ENCODE measurements around the gene ZCCHC13.
"Not testable (repeated sequence)": the region's sequence is repeated elsewhere in the genome, so short reads cannot be mapped to it uniquely, and the experiment has no call there.

Gene ZCCHC13

GRCh38 chrX:74304016-74304415 lies at the start of gene ZCCHC13:
ZCCHC13 (plus strand) TSS chrX:74304180; CDS start chrX:74304267, 87 bp downstream.
- Mint-ChIP-seq H3K4me3 (no peak within 1 kb of the TSS), H3K4me1 (no peaks in the 10 kb centered on the region), H3K27ac (no peak within 1 kb of the TSS), H3K27me3 (no peaks in the 10 kb centered on the region), H3K36me3 (no peaks in the 10 kb centered on the region), H3K9me3 (no peaks in the 10 kb centered on the region)
- no peak for ATAC-seq

- not testable (repeated sequence) for H3K27ac Mint-ChIP-seq, H3K27me3 Mint-ChIP-seq, H3K9me3 Mint-ChIP-seq, H3K4me1 Mint-ChIP-seq, H3K4me3 Mint-ChIP-seq, ATAC-seq
- H3K36me3 Mint-ChIP-seq = peaks cover 44% of the 10 kb centered on the region
These were observed 45.9 kb upstream of the ZCCHC13 start for GRCh38 chrX:74258111-74258510.

- ATAC-seq = no peak
- Mint-ChIP-seq H3K4me3 (no peak overlapping the region), H3K4me1 (no peaks in the 10 kb centered on the region), H3K36me3 (peaks cover 29% of the 10 kb centered on the region), H3K9me3 (no peaks in the 10 kb centered on the region), H3K27ac (no peak overlapping the region), H3K27me3 (no peaks in the 10 kb centered on the region)
These were observed 44.0 kb upstream of the ZCCHC13 start for GRCh38 chrX:74259885-74260491.

GRCh38 chrX:74262452-74263209 lies 41.3 kb upstream of the ZCCHC13 start:
- Mint-ChIP-seq H3K9me3 (no peaks in the 10 kb centered on the region), H3K36me3 (peaks cover 17% of the 10 kb centered on the region), H3K4me1 (no peaks in the 10 kb centered on the region), H3K27ac (no peak overlapping the region), H3K27me3 (no peaks in the 10 kb centered on the region), H3K4me3 (no peak overlapping the region)
- ATAC-seq = no peak

- Mint-ChIP-seq H3K9me3 (no peaks in the 10 kb centered on the region), H3K27me3 (no peaks in the 10 kb centered on the region), H3K4me3 (no peak overlapping the region), H3K27ac (no peak overlapping the region), H3K4me1 (no peaks in the 10 kb centered on the region), H3K36me3 (peaks cover 30% of the 10 kb centered on the region)
- ATAC-seq = no peak
These were observed 33.6 kb upstream of the ZCCHC13 start for GRCh38 chrX:74270393-74270792.

GRCh38 chrX:74272230-74272629 lies 31.8 kb upstream of the ZCCHC13 start:
- Mint-ChIP-seq H3K9me3 (no peaks in the 10 kb centered on the region), H3K27ac (no peak overlapping the region), H3K36me3 (peaks cover 37% of the 10 kb centered on the region), H3K27me3 (no peaks in the 10 kb centered on the region), H3K4me1 (no peaks in the 10 kb centered on the region), H3K4me3 (no peak overlapping the region)
- no peak for ATAC-seq

- Mint-ChIP-seq H3K27ac (no peak overlapping the region), H3K4me3 (no peak overlapping the region), H3K27me3 (no peaks in the 10 kb centered on the region), H3K9me3 (no peaks in the 10 kb centered on the region), H3K36me3 (peaks cover 41% of the 10 kb centered on the region), H3K4me1 (no peaks in the 10 kb centered on the region)
- no peak for ATAC-seq
These were observed 29.5 kb upstream of the ZCCHC13 start for GRCh38 chrX:74274516-74274915.

- no peak overlapping the region for H3K4me3 Mint-ChIP-seq
- no peaks in the 10 kb centered on the region for H3K9me3 Mint-ChIP-seq
- no peak for ATAC-seq
- no peaks in the 10 kb centered on the region for H3K27me3 Mint-ChIP-seq
- peaks cover 23% of the 10 kb centered on the region for H3K36me3 Mint-ChIP-seq
- no peak overlapping the region for H3K27ac Mint-ChIP-seq
- H3K4me1 Mint-ChIP-seq = no peaks in the 10 kb centered on the region
These were observed 26.7 kb upstream of the ZCCHC13 start for GRCh38 chrX:74277320-74277719.

GRCh38 chrX:74277846-74278245 lies 26.1 kb upstream of the ZCCHC13 start:
- H3K4me1 Mint-ChIP-seq = no peaks in the 10 kb centered on the region
- no peak for ATAC-seq
- no peaks in the 10 kb centered on the region for H3K9me3 Mint-ChIP-seq
- H3K36me3 Mint-ChIP-seq = peaks cover 23% of the 10 kb centered on the region
- no peak overlapping the region for H3K27ac Mint-ChIP-seq
- no peak overlapping the region for H3K4me3 Mint-ChIP-seq
- no peaks in the 10 kb centered on the region for H3K27me3 Mint-ChIP-seq

GRCh38 chrX:74280759-74281158 lies 23.2 kb upstream of the ZCCHC13 start:
- Mint-ChIP-seq H3K9me3 (no peaks in the 10 kb centered on the region), H3K4me3 (no peak overlapping the region), H3K27ac (no peak overlapping the region), H3K27me3 (no peaks in the 10 kb centered on the region), H3K36me3 (peaks cover 23% of the 10 kb centered on the region), H3K4me1 (no peaks in the 10 kb centered on the region)
- ATAC-seq = peak; percentile 69

GRCh38 chrX:74284391-74284952 lies 19.5 kb upstream of the ZCCHC13 start:
- H3K4me1 Mint-ChIP-seq = peaks cover 9% of the 10 kb centered on the region
- H3K27me3 Mint-ChIP-seq = no peaks in the 10 kb centered on the region
- peaks cover 9% of the 10 kb centered on the region for H3K36me3 Mint-ChIP-seq
- H3K9me3 Mint-ChIP-seq = no peaks in the 10 kb centered on the region
- H3K27ac Mint-ChIP-seq = no peak overlapping the region
- H3K4me3 Mint-ChIP-seq = no peak overlapping the region
- no peak for ATAC-seq

GRCh38 chrX:74286950-74287740 lies 16.8 kb upstream of the ZCCHC13 start:
- H3K4me3 Mint-ChIP-seq = no peak overlapping the region
- no peaks in the 10 kb centered on the region for H3K27me3 Mint-ChIP-seq
- no peak overlapping the region for H3K27ac Mint-ChIP-seq
- no peak for ATAC-seq
- H3K36me3 Mint-ChIP-seq = peaks cover 5% of the 10 kb centered on the region
- H3K9me3 Mint-ChIP-seq = no peaks in the 10 kb centered on the region
- peaks cover 9% of the 10 kb centered on the region for H3K4me1 Mint-ChIP-seq

GRCh38 chrX:74291577-74291963 lies 12.4 kb upstream of the ZCCHC13 start:
- Mint-ChIP-seq H3K4me3 (peak overlapping the region; percentile 95), H3K27ac (peak overlapping the region; percentile 95), H3K9me3 (no peaks in the 10 kb centered on the region), H3K4me1 (peaks cover 17% of the 10 kb centered on the region), H3K27me3 (no peaks in the 10 kb centered on the region), H3K36me3 (peaks cover 5% of the 10 kb centered on the region)
- no peak for ATAC-seq

GRCh38 chrX:74291964-74292807 lies 11.8 kb upstream of the ZCCHC13 start:
- Mint-ChIP-seq H3K27me3 (no peaks in the 10 kb centered on the region), H3K4me3 (peak overlapping the region; percentile 95), H3K9me3 (no peaks in the 10 kb centered on the region), H3K36me3 (peaks cover 5% of the 10 kb centered on the region), H3K27ac (peak overlapping the region; percentile 95), H3K4me1 (peaks cover 17% of the 10 kb centered on the region)
- peak; percentile 96 for ATAC-seq

- ATAC-seq = no peak
- H3K36me3 Mint-ChIP-seq = peaks cover 5% of the 10 kb centered on the region
- no peaks in the 10 kb centered on the region for H3K9me3 Mint-ChIP-seq
- no peaks in the 10 kb centered on the region for H3K27me3 Mint-ChIP-seq
- peak overlapping the region; percentile 95 for H3K4me3 Mint-ChIP-seq
- peak overlapping the region; percentile 95 for H3K27ac Mint-ChIP-seq
- peaks cover 17% of the 10 kb centered on the region for H3K4me1 Mint-ChIP-seq
These were observed 11.2 kb upstream of the ZCCHC13 start for GRCh38 chrX:74292808-74293123.
